ENCODE measurements around the gene COMMD4.
"Not testable (repeated sequence)": the region's sequence is repeated elsewhere in the genome, so short reads cannot be mapped to it uniquely, and the experiment has no call there.

The COMMD4 gene

GRCh38 chr15:75383986-75384385, 48.1 kb downstream of the COMMD4 start:
- DNase-seq, result not testable (repeated sequence)

All from NCI-H1930 (cell line).